Neural cell (in vitro differentiated cells): ENCODE data around the gene LAYN. TPM values are rescaled to one million over a fixed set of nuclear protein-coding genes. Genes with fewer than 3 reads are reported as not detected.
A peak's percentile ranks its signal among the peaks of the same experiment; 100 is the strongest.

Source experiments
- H2AFZ ChIP-seq: fragments of 200-600, 300-800 bp; sonication (generic), shearing (Covaris generic); 2 replicates; pipeline ENCODE4 v1.6.0; 2014; ENCODE audit warnings: low read depth, mild to moderate bottlenecking, antibody characterized with exemption, low read length, moderate library complexity
- H3F3A ChIP-seq: fragments of 200-600 bp; shearing (Covaris generic); 2 replicates; pipeline ENCODE4 v1.6.1; 2016; ENCODE audit warnings: mild to moderate bottlenecking, moderate library complexity, mixed read lengths, antibody characterized with exemption, low read length; ENCODE audit not compliant: insufficient read depth, poor library complexity, severe bottlenecking
- H3K27ac ChIP-seq: fragments of 200-600, 300-800 bp; sonication (generic), shearing (Covaris generic); 2 replicates; pipeline ENCODE4 v1.5.1; 2014; ENCODE audit warnings: mild to moderate bottlenecking, low read length, moderate library complexity
- H3K27me3 ChIP-seq: fragments of 300-800, 200-600 bp; sonication (generic), shearing (Covaris generic); 2 replicates; pipeline ENCODE4 v1.6.0; 2014; ENCODE audit warnings: mild to moderate bottlenecking, low read depth, low read length, moderate library complexity; ENCODE audit not compliant: insufficient read depth
- H3K36me3 ChIP-seq: fragments of 300-800, 200-600 bp; sonication (generic), shearing (Covaris generic); 2 replicates; pipeline ENCODE4 v1.5.1; 2014; ENCODE audit warnings: mild to moderate bottlenecking, antibody characterized with exemption, low read length, moderate library complexity; ENCODE audit not compliant: insufficient read depth
- H3K4me2 ChIP-seq: fragments of 300-800, 200-600 bp; sonication (generic), shearing (Covaris generic); 2 replicates; pipeline ENCODE4 v1.6.0; 2014; ENCODE audit warnings: mild to moderate bottlenecking, low read length
- H3K4me3 ChIP-seq: fragments of 300-800, 200-600 bp; sonication (generic), shearing (Covaris generic); 2 replicates; pipeline ENCODE4 v1.5.1; 2014; ENCODE audit warnings: mild to moderate bottlenecking, low read length, moderate library complexity
- H3K79me2 ChIP-seq: fragments of 200-600 bp; shearing (Covaris generic); replicated peaks from 2 replicates; pipeline ENCODE4 v1.6.0; 2014; ENCODE audit warnings: mild to moderate bottlenecking, low read length, moderate library complexity; ENCODE audit not compliant: insufficient read depth
- H3K9ac ChIP-seq: fragments of 300-800, 200-600 bp; sonication (generic), shearing (Covaris generic); 2 replicates; pipeline ENCODE4 v1.6.1; 2016; ENCODE audit warnings: mild to moderate bottlenecking, low read length, mixed read lengths
- H3K9me2 ChIP-seq: fragments of 200-600 bp; shearing (Covaris generic); 2 replicates; pipeline ENCODE4 v1.6.1; 2016; ENCODE audit warnings: mild to moderate bottlenecking, low read length, mixed read lengths; ENCODE audit not compliant: insufficient read depth
- H3K9me3 ChIP-seq: fragments of 200-600, 300-800 bp; sonication (generic), shearing (Covaris generic); 2 replicates; pipeline ENCODE4 v1.6.1; 2016; ENCODE audit warnings: mild to moderate bottlenecking, mixed run types, low read length, moderate library complexity, mixed read lengths
- H4K20me1 ChIP-seq: fragments of 200-600 bp; shearing (Covaris generic); 2 replicates; pipeline ENCODE4 v1.6.1; 2016; ENCODE audit warnings: mild to moderate bottlenecking, mixed run types; ENCODE audit not compliant: insufficient read depth
- EP300 ChIP-seq: fragments of 450-650 bp; conservative IDR thresholded peaks from 2 replicates; pipeline ENCODE4 v1.6.1; 2014; ENCODE audit warnings: antibody characterized with exemption, mild to moderate bottlenecking, moderate library complexity; ENCODE audit not compliant: poor library complexity, severe bottlenecking
- EZH2 ChIP-seq: fragments of 200-600, 300-800 bp; shearing (Covaris generic), sonication (generic); IDR thresholded peaks from 2 replicates; pipeline ENCODE4 v1.6.1; 2014; ENCODE audit warnings: antibody characterized with exemption, low read length, borderline replicate concordance, mild to moderate bottlenecking; ENCODE audit not compliant: insufficient read depth, poor library complexity, severe bottlenecking
- MXI1 ChIP-seq: fragments of 450-650 bp; conservative IDR thresholded peaks from 2 replicates; pipeline ENCODE4 v1.6.1; 2014; ENCODE audit warnings: antibody characterized with exemption, mild to moderate bottlenecking; ENCODE audit not compliant: poor library complexity, severe bottlenecking
- POLR2AphosphoS5 ChIP-seq: IDR thresholded peaks from 2 replicates; pipeline ENCODE4 v1.6.1; 2012
- RAD21 ChIP-seq: fragments of 450-650 bp; conservative IDR thresholded peaks from 2 replicates; pipeline ENCODE4 v1.6.1; 2014; ENCODE audit warnings: antibody characterized with exemption, mild to moderate bottlenecking, moderate library complexity
- SMC3 ChIP-seq: fragments of 450-650 bp; conservative IDR thresholded peaks from 2 replicates; pipeline ENCODE4 v1.6.1; 2014; ENCODE audit warnings: antibody characterized with exemption, mild to moderate bottlenecking, moderate library complexity; ENCODE audit not compliant: poor library complexity
- TAF1 ChIP-seq: IDR thresholded peaks from 2 replicates; pipeline ENCODE4 v1.6.1; 2012; ENCODE audit warnings: low read depth
- polyA plus RNA-seq: library from polyadenylated mRNA; depleted of rRNA; stranded (reverse); fragments of >200 nt; gene quantifications from 2 replicates; pipeline ENCODE4 v1.2.3, GENCODE V29; 2014
- TF ChIP-seq, protein P1 (sequence below): fragments of 450-650 bp; IDR thresholded peaks from 2 replicates; pipeline ENCODE4 v1.5.1; 2014; ENCODE audit warnings: antibody characterized with exemption, mild to moderate bottlenecking, moderate library complexity; ENCODE audit not compliant: poor library complexity, severe bottlenecking
- TF ChIP-seq, protein P2 (sequence below): IDR thresholded peaks from 2 replicates; pipeline ENCODE4 v1.6.1; 2012; ENCODE audit warnings: borderline replicate concordance

LAYN gene
- polyA plus RNA-seq, 1 donor from 2014 or later = not detected

DNA sequence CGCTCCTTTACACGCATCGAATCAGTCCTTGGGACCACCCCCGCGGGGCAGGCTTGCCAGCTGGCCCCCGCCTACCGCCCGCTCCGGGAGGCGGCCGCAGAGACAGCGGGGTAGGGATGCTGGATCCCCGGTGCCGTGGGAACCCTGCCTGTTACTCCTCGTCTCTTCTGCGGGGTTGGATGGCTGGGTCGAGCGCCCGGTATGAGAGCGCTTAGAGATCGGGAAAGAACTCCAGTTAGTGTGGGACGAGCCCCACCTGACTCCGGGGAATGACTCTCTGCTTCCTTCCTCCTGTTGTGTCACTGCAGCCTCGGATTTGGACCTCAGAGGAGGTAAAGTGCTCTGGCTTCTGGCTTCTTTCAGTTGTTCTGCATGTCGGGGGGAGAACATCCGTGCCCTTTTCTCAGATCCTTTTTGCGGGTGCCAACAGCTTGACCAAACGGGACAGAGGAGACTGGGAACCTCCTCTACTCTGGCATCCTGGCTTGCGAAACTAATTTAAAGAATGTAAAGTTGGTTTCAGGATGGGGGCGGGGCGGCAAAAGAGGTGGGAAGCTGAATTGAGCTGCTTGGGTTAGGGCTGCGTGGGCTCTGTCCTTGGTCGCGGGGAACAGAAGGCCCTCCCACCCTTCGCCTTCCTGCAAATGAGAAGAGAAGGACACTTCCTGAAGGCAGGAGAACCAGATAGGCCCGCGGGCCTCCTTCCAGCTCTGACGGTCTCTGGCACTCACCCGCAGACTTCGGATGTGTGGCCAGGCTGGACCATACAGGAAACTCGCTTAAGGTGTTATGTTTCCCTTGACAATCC is 938 bp downstream of the LAYN start:
- Histone ChIP-seq H3K9me3 (no peaks in the 10 kb centered on the region), H3K27ac (no peak overlapping the region), H3K4me3 (peak overlapping the region; percentile 68), H2AFZ (no peak overlapping the region), H3F3A (no peaks in the 10 kb centered on the region), H3K27me3 (peaks cover 57% of the 10 kb centered on the region), H4K20me1 (no peaks in the 10 kb centered on the region), H3K79me2 (no peaks in the 10 kb centered on the region), H3K36me3 (no peaks in the 10 kb centered on the region), H3K9me2 (no peaks in the 10 kb centered on the region), H3K4me2 (peak overlapping the region; percentile 45), H3K9ac (no peak overlapping the region)
- TF ChIP-seq EZH2 (no peak), TAF1 (no peak), MXI1 (no peak), EP300 (no peak), POLR2AphosphoS5 (no peak), SMC3 (no peak), RAD21 (no peak)
- TF ChIP-seq, protein P1, sequence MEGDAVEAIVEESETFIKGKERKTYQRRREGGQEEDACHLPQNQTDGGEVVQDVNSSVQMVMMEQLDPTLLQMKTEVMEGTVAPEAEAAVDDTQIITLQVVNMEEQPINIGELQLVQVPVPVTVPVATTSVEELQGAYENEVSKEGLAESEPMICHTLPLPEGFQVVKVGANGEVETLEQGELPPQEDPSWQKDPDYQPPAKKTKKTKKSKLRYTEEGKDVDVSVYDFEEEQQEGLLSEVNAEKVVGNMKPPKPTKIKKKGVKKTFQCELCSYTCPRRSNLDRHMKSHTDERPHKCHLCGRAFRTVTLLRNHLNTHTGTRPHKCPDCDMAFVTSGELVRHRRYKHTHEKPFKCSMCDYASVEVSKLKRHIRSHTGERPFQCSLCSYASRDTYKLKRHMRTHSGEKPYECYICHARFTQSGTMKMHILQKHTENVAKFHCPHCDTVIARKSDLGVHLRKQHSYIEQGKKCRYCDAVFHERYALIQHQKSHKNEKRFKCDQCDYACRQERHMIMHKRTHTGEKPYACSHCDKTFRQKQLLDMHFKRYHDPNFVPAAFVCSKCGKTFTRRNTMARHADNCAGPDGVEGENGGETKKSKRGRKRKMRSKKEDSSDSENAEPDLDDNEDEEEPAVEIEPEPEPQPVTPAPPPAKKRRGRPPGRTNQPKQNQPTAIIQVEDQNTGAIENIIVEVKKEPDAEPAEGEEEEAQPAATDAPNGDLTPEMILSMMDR = no peak
- TF ChIP-seq, protein P2, sequence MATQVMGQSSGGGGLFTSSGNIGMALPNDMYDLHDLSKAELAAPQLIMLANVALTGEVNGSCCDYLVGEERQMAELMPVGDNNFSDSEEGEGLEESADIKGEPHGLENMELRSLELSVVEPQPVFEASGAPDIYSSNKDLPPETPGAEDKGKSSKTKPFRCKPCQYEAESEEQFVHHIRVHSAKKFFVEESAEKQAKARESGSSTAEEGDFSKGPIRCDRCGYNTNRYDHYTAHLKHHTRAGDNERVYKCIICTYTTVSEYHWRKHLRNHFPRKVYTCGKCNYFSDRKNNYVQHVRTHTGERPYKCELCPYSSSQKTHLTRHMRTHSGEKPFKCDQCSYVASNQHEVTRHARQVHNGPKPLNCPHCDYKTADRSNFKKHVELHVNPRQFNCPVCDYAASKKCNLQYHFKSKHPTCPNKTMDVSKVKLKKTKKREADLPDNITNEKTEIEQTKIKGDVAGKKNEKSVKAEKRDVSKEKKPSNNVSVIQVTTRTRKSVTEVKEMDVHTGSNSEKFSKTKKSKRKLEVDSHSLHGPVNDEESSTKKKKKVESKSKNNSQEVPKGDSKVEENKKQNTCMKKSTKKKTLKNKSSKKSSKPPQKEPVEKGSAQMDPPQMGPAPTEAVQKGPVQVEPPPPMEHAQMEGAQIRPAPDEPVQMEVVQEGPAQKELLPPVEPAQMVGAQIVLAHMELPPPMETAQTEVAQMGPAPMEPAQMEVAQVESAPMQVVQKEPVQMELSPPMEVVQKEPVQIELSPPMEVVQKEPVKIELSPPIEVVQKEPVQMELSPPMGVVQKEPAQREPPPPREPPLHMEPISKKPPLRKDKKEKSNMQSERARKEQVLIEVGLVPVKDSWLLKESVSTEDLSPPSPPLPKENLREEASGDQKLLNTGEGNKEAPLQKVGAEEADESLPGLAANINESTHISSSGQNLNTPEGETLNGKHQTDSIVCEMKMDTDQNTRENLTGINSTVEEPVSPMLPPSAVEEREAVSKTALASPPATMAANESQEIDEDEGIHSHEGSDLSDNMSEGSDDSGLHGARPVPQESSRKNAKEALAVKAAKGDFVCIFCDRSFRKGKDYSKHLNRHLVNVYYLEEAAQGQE = no peak

DNA sequence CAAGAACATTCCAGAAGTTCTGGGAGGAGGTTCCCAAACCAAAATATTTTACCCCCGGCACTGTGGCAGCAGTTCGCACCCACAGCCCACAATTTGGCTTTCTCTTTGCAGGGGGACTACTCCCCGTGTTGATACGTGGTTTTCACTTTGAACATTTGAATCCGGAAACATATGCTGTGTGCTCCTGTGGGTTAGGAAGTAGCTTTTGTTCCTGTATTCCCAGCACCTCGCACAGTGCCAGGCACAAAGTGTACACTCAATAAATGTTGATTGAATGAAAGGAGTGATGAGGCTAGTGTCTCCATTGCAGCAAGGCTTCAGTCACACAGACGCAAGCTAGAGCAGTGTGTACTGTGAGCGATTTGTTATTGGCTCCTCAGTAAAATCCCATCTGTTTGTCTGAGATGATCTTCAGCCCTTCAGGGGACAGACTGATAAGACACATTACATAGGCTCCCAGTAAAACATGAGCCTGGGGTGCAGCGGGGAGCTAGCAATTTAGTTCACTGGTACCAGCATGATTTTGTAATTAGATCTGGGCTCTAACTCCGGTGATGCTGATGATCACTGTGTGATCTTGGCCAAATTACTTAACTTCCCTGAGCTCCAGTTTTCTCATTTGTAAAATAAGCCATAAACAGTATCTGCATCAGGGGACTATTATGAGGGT is 2.2 kb downstream of the LAYN start:
- Histone ChIP-seq H3K9ac (no peak overlapping the region), H3F3A (no peaks in the 10 kb centered on the region), H2AFZ (no peak overlapping the region), H3K4me2 (no peak overlapping the region), H3K9me3 (no peaks in the 10 kb centered on the region), H4K20me1 (no peaks in the 10 kb centered on the region), H3K27me3 (peaks cover 57% of the 10 kb centered on the region), H3K9me2 (no peaks in the 10 kb centered on the region), H3K27ac (no peak overlapping the region), H3K79me2 (no peaks in the 10 kb centered on the region), H3K4me3 (no peak overlapping the region), H3K36me3 (no peaks in the 10 kb centered on the region)
- TF ChIP-seq EZH2 = no peak
- TF ChIP-seq MXI1 = no peak
- TF ChIP-seq, protein P2 = no peak
- TF ChIP-seq POLR2AphosphoS5 = no peak
- no peak for TF ChIP-seq TAF1
- TF ChIP-seq SMC3 = no peak
- no peak for TF ChIP-seq RAD21
- TF ChIP-seq, protein P1 = no peak
- TF ChIP-seq EP300 = no peak
